Motor neuron (in vitro differentiated cells): ENCODE results near the gene DGKI. TPM values are rescaled to one million over a fixed set of nuclear protein-coding genes. Genes with fewer than 3 reads are reported as not detected.

Experiments
- ATAC-seq, 8 experiments: fragments of 200-7000 bp; cut with Tn5 transposase; replicated peaks in 6 of 8; 2 replicates each; pipeline ENCODE4 v1.8.0; 2021; ENCODE audit warnings: mild to moderate bottlenecking in 8 of 8, moderate library complexity in 8 of 8
- H3K27ac ChIP-seq, 2 donors: fragments of 250-450 bp; sonication (Bioruptor Pico); 2 replicates each; pipeline ENCODE4 v1.9.0; 2021; ENCODE audit warnings: antibody characterized with exemption in 2 of 2, mild to moderate bottlenecking in 2 of 2, moderate library complexity in 1 of 2
- H3K4me1 ChIP-seq, 2 donors: fragments of 250-450 bp; sonication (Bioruptor Pico); replicated peaks in 1 of 2; 2 replicates each; pipeline ENCODE4 v1.6.1; 2021; ENCODE audit warnings: antibody characterized with exemption in 2 of 2, mild to moderate bottlenecking in 2 of 2, moderate library complexity in 1 of 2
- H3K4me3 ChIP-seq, 5 donors: fragments of 250-450 bp; sonication (Bioruptor Pico); 2 replicates each; pipeline ENCODE4 v1.9.0; 2021; ENCODE audit warnings: antibody characterized with exemption in 5 of 5, mild to moderate bottlenecking in 5 of 5, moderate library complexity in 4 of 5
- WGBS, 10 experiments: fragments of 450-650 bp; shearing (Covaris generic); methylation state at CpG; one replicate each; pipeline ENCODE4 v1.0.0; 2022; 5-methylcytosine and 5-hydroxymethylcytosine counted together
- in situ Hi-C, 9 experiments: fragments of 400-800 bp; cut with MboI; loops; one replicate each; pipeline ENCODE4 v1.15.0; 2021; ENCODE audit warnings: low sequenced_read_pairs in 9 of 9, low pct_unique_long_range_greater_than_20kb in 2 of 9; ENCODE audit not compliant: unreplicated experiment in 9 of 9
- total RNA-seq, 8 experiments: library from RNA; unstranded; fragments of 300-600 nt; gene quantifications; 2 replicates each; pipeline versions ENCODE4 v1.2.3 to v1.2.4, GENCODE V29; 2022

The DGKI gene
- total RNA-seq, 8 experiments from 2014 or later: 0.27 to 30.3 (median 10.4) TPM

- H3K27ac ChIP-seq: no peak overlapping the region
- WGBS, 10 experiments: 13 to 100% (median 82%) methylated on average over 1 to 2 of the region's 2 CpGs; no CpG with 5 or more reads in 2 of the 10 experiments
- in situ Hi-C loops: no loop called here
- H3K4me3 ChIP-seq: no peak overlapping the region
- ATAC-seq: peak in 1 of 8 experiments; percentile 52
- H3K4me1 ChIP-seq: peaks cover 9 to 20% of the 10 kb centered on the region in 2 donors
These were observed 54.8 kb downstream of the DGKI start for GRCh38 chr7:137791930-137792329.

GRCh38 chr7:137790828-137791227 is 55.9 kb downstream of the DGKI start:
- ATAC-seq: no peak
- Histone ChIP-seq H3K4me1 (peaks cover 9 to 20% of the 10 kb centered on the region in 2 donors), H3K4me3 (no peak overlapping the region), H3K27ac (no peak overlapping the region)
- in situ Hi-C loops: no loop called here

- WGBS, 10 experiments: 58 to 89% (median 74%) methylated on average over 2 to 4 of the region's 4 CpGs
- ATAC-seq: no peak
- H3K4me1 ChIP-seq: peaks cover 9 to 20% of the 10 kb centered on the region in 2 donors
- no peak overlapping the region for H3K4me3 ChIP-seq
- H3K27ac ChIP-seq: no peak overlapping the region
- in situ Hi-C loops: no loop called here
These were observed 57.4 kb downstream of the DGKI start for GRCh38 chr7:137789215-137789882.

GRCh38 chr7:137787301-137787976 is 59.3 kb downstream of the DGKI start:
- H3K4me1 ChIP-seq: peaks cover 9 to 20% of the 10 kb centered on the region in 2 donors
- no peak for ATAC-seq
- no peak overlapping the region for H3K27ac ChIP-seq
- H3K4me3 ChIP-seq: no peak overlapping the region
- 26 to 100% (median 82%) methylated on average over 2 to 3 of the region's 3 CpGs; no CpG with 5 or more reads in 1 of the 10 experiments for WGBS, 10 experiments
- in situ Hi-C loops: no loop called here

- H3K4me1 ChIP-seq: no peaks in the 10 kb centered on the region
- ATAC-seq: no peak
- in situ Hi-C loops: no loop called here
- H3K27ac ChIP-seq: no peak overlapping the region
- no peak overlapping the region for H3K4me3 ChIP-seq
These were observed 68.3 kb downstream of the DGKI start for GRCh38 chr7:137778511-137778910.

GRCh38 chr7:137774793-137775201 is 72.0 kb downstream of the DGKI start:
- Histone ChIP-seq H3K4me1 (peaks cover 0 to 3% of the 10 kb centered on the region in 2 donors), H3K4me3 (no peak overlapping the region), H3K27ac (no peak overlapping the region)
- 6 to 83% (median 56%) methylated on average over 2 to 4 of the region's 4 CpGs for WGBS, 10 experiments
- no peak for ATAC-seq
- in situ Hi-C loops: no loop called here

GRCh38 chr7:137772748-137773147 is 74.0 kb downstream of the DGKI start:
- in situ Hi-C loops: no loop called here
- ATAC-seq: peak in 7 of 8 experiments; percentile 74 to 93 (median 81)
- peaks cover 0 to 3% of the 10 kb centered on the region in 2 donors for H3K4me1 ChIP-seq
- H3K4me3 ChIP-seq: no peak overlapping the region
- no peak overlapping the region for H3K27ac ChIP-seq

GRCh38 chr7:137772316-137772715 is 74.5 kb downstream of the DGKI start:
- 14 to 100% (median 72%) methylated on average over 1 to 3 of the region's 3 CpGs; no CpG with 5 or more reads in 2 of the 10 experiments for WGBS, 10 experiments
- in situ Hi-C loops: no loop called here
- peak in 6 of 8 experiments; percentile 21 to 73 (median 42) for ATAC-seq
- Histone ChIP-seq H3K27ac (no peak overlapping the region), H3K4me1 (peaks cover 0 to 3% of the 10 kb centered on the region in 2 donors), H3K4me3 (no peak overlapping the region)

- 33 to 88% (median 83%) methylated on average over 1 to 7 of the region's 7 CpGs; no CpG with 5 or more reads in 3 of the 10 experiments for WGBS, 10 experiments
- Histone ChIP-seq H3K27ac (no peak overlapping the region), H3K4me1 (peaks cover 0 to 3% of the 10 kb centered on the region in 2 donors), H3K4me3 (no peak overlapping the region)
- in situ Hi-C loops: no loop called here
- peak in 1 of 8 experiments; percentile 13 for ATAC-seq
These were observed 75.1 kb downstream of the DGKI start for GRCh38 chr7:137771679-137772078.

- Histone ChIP-seq H3K4me3 (no peak overlapping the region), H3K4me1 (peaks cover 0 to 3% of the 10 kb centered on the region in 2 donors), H3K27ac (no peak overlapping the region)
- WGBS, 10 experiments: 89 to 100% (median 100%) methylated on average over 1 to 5 of the region's 5 CpGs; no CpG with 5 or more reads in 2 of the 10 experiments
- in situ Hi-C loops: no loop called here
- ATAC-seq: no peak
These were observed 75.5 kb downstream of the DGKI start for GRCh38 chr7:137771273-137771672.

DNA sequence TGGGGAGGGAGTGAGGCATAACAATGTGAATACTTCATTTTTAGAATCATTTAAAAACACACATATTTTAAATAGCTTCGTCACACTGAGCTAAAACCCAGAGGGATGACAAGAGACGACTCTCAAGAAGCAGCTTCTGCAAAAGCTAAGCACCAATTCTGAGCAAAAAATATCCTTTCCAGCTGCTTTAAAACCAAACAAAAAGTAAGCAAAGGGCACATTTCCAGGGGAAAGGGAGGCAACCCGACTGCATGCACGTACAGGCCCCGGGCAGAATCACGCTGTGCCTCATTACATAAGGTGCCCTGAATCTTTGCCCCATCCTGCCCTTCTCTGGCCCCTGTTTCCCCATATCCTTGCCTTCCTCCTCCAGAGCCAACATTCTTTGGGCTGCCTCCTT is 78.4 kb downstream of the DGKI start:
- Histone ChIP-seq H3K4me3 (no peak overlapping the region), H3K4me1 (peaks cover 0 to 3% of the 10 kb centered on the region in 2 donors), H3K27ac (no peak overlapping the region)
- peak in 1 of 8 experiments; percentile 20 for ATAC-seq
- 8 to 89% (median 58%) methylated on average over 1 to 5 of the region's 6 CpGs; no CpG with 5 or more reads in 3 of the 10 experiments for WGBS, 10 experiments
- in situ Hi-C loops: no loop called here

GRCh38 chr7:137762334-137762733 is 84.4 kb downstream of the DGKI start:
- 33 to 100% (median 83%) methylated on average over 1 to 2 of the region's 2 CpGs; no CpG with 5 or more reads in 3 of the 10 experiments for WGBS, 10 experiments
- Histone ChIP-seq H3K27ac (no peak overlapping the region), H3K4me1 (peaks cover 4 to 5% of the 10 kb centered on the region in 2 donors), H3K4me3 (no peak overlapping the region)
- peak in 2 of 8 experiments; percentile 28 to 37 for ATAC-seq
- in situ Hi-C loops: no loop called here

- Histone ChIP-seq H3K4me3 (no peak overlapping the region), H3K27ac (no peak overlapping the region), H3K4me1 (peaks cover 15 to 22% of the 10 kb centered on the region in 2 donors)
- WGBS, 10 experiments: 10 to 86% (median 47%) methylated on average over 1 to 3 of the region's 6 CpGs; no CpG with 5 or more reads in 4 of the 10 experiments
- peak in 4 of 8 experiments; percentile 15 to 48 (median 28) for ATAC-seq
- in situ Hi-C loops: no loop called here
These were observed 86.7 kb downstream of the DGKI start for GRCh38 chr7:137760111-137760510.
